Measurements from ENCODE around the gene GATAD2A.
"Not testable (repeated sequence)": the region's sequence is repeated elsewhere in the genome, so short reads cannot be mapped to it uniquely, and the experiment has no call there.

Gene GATAD2A, protein sequence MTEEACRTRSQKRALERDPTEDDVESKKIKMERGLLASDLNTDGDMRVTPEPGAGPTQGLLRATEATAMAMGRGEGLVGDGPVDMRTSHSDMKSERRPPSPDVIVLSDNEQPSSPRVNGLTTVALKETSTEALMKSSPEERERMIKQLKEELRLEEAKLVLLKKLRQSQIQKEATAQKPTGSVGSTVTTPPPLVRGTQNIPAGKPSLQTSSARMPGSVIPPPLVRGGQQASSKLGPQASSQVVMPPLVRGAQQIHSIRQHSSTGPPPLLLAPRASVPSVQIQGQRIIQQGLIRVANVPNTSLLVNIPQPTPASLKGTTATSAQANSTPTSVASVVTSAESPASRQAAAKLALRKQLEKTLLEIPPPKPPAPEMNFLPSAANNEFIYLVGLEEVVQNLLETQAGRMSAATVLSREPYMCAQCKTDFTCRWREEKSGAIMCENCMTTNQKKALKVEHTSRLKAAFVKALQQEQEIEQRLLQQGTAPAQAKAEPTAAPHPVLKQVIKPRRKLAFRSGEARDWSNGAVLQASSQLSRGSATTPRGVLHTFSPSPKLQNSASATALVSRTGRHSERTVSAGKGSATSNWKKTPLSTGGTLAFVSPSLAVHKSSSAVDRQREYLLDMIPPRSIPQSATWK

DNA sequence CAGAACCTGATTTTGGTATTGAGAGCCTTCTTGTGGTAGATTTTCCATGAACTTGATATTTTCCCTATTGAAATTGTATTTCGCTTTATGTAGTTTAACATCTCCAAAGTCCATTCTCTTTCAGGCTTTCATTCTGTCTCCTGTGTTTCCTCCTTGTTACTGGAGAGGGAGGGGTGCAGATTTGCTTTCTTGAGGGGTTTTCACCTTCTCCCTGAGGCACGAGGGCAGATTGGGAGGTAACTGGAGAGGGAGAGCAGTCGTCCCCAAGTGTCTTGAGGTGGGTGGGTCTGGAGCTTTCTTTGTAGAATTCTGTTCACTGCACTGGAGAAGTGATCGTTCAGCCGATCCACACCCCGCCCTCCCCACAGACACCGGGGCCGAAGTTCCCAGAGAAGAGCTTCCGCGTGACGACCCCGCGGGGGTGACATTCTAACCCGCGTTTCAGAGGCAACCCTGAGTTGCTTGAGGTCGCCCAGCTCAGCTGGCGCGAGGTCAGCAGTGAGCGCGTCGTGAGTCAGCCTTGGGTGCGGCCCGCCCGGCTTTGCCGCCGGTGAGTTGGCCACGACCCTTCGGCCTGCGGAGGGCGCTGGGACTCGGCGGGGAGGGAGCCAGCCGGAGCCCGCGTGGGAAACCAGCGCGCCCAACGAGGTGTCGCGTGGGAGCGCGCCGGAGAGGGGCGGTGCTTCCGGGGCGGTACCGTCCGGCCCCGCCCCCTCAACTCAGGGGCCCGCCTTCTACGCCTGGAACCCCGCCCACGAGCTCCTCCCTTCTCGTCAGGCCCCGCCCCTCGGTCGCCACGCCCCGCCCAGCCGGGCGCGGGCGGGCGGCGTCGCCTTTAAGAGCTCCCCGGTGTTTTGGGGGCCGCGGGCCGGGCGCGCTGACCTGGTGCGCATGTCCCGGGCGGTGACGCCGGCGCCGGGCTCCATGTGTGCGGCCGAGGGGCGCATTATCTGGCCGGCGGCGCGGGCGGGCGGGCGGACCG, at the start of gene GATAD2A:
GATAD2A (plus strand) TSS at position 797 of the 982 bp plus-strand sequence. CDS start 59,671 bp downstream, outside the sequence.
- FAIRE-seq (no peak), DNase-seq (ENCODE audit: low spot score) (peak; percentile 81)

DNA sequence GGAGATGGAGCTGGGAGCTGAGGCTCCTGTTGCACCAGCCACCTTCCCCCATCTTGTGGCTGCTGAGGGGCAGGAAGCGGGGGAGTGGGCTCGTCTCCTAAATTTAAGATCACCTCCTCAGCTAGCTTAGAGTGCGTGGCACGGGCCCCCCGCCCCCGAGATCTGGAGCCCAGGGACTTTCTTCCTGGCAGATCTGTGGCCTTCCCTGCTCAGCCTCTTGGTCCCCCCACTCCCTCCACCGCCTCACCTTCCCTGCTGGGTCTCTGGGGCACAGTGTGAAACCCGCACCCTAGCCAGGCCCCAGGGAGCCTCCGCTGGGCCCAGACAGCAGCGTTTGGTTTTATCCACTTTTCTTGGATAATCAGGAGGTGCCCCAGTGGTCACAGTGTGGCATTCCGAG, 49.0 kb upstream of the GATAD2A start:
- no peak for FAIRE-seq

DNA sequence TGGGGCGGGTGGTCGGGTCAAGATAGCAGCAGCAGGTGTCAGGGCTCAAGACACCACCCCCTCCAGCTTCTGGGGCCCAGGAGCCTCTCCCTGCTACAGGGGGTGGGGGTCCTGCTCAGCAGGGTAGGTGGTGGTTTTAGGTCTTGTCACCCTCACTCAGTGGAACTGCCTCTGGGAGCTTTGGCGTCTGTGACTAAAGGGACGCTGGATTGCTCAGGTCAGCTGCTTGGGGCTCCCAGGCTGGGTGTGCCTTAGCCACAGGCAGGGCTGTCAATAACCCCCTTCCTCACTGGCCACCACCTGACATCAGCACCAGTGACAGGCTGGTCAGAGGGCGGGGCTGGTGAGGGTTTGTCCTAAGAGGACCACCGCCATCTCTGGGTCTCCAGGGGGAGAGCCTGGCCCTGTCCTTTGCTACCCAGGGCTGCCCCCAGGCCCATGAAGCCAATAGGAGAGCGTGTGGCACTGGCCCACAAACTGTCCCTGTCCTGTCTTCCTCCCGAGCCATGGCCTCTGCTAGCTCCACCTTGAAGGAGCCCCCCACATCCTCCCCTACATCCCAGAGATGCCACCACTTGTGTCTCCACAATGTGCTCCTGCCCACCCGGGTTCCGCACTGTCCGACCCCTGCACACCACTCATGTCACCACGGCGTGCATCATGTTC, 48.4 kb upstream of the GATAD2A start:
- no peak for FAIRE-seq

More for the DNA sequence above, 49.0 kb upstream of the GATAD2A start:
- DNase-seq (ENCODE audit: low spot score) = no peak

DNA sequence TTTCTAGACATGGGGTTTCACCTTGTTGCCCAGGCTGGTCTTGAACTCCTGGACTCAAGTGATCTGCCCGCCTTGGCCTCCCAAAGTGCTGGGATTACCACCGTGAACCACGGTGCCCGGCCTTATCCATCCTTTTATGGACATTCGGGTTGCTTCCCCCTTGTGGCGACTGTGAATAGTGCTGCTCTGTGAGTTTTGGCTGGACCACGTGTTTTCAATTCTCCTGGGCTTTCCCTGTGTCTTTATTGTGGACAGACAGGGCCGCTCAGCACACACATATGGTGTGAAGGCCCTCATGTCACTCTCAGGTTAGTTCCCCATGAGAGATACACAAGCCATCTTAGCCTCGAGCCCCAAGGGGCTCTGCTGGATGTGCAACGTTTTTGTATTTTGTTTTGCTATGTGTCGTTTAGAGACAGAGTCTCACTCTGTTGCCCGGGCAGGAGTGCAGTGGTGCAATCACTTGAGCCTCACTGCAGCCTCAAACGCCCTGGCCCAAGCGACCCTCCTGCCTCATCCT, 44.3 kb upstream of the GATAD2A start:
- no peak for FAIRE-seq
- peak; percentile 56 for DNase-seq (ENCODE audit: low spot score)

More for the DNA sequence above, 48.4 kb upstream of the GATAD2A start:
- DNase-seq (ENCODE audit: low spot score) = no peak

DNA sequence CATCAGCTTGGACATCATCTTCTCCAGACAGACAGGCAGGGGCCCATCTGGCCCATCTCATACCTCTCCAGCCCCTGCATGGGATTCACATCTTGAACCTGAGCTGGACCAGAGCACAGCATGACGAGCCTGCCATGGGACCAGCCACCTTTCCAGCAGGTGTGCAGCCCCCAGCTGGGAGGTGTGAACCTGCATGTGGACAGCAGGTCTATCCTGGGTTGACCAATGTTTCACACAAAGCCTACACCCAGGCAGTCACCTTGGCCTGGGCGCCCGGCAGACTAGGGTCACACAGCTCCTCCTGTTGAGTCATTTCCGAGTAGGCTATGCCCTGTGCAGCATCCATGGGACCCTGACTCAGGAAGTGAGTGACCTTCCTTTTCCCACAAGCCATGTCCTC, 43.4 kb upstream of the GATAD2A start:
- DNase-seq (ENCODE audit: low spot score) (no peak), FAIRE-seq (no peak)

DNA sequence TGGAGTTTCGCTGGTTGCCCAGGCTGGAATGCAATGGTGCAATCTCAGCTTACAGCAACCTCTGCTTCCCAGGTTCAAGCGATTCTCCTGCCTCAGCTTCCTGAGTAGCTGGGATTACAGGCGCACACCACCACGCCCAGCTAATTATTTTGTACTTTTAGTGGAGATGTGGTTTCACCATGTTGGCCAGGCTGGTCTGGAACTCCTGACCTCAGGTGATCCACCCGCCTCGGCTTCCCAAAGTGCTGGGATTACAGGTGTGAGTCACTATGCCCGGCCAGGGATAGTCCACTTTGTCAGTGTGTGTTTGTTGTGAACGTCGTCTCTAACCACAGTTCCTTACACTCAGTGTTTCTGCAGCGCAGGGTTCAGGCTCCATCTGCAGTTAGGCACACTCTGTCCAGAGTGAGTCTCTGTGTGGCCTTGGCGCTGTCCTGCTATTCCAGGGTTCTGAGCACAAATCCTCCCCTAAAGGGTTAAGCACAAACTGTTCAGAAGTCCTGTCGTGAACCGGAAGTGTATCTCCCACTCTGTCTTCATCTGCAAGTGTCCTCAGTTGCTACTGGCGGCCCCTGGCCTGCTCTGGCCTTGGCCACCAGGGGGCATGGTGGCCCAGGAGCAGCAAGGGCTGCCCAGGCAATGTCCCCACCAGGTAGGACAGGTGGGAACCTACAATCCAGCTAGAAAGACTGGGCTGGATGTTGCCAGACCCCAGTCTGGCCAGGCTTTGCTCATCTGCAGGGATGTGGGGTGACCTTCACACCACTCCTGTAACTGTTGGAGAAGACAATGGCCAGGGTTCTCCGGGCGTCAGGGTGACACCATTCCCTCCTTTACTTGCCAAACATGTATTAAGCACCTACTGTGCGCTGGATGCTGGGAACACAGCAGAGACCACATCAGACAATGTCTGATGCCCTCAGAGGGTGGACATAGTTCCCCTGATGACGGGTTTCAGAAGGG, 38.8 kb upstream of the GATAD2A start:
- FAIRE-seq = peak; percentile 50

DNA sequence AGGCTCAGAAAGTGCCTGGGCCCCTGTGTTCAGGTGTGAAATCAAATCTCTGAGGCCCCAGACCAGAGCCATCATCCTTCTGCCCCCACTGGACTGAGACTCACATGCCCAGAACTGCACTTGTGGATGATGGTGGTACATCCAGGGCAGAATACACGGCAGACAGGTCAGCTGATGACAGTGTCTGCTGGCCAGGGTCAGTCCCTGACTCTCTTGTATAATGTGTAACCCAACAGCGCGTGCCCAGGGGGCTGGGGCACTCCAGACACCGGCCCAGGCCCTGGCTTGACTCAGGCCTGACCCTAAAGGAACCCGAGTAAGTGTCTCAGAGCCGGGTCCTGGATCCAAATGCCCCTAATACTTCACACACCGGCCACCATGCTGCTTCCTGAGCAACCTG, 37.4 kb upstream of the GATAD2A start:
- FAIRE-seq (no peak), DNase-seq (ENCODE audit: low spot score) (no peak)

More for the DNA sequence above, 38.8 kb upstream of the GATAD2A start:
- peak; percentile 89 for DNase-seq (ENCODE audit: low spot score)

DNA sequence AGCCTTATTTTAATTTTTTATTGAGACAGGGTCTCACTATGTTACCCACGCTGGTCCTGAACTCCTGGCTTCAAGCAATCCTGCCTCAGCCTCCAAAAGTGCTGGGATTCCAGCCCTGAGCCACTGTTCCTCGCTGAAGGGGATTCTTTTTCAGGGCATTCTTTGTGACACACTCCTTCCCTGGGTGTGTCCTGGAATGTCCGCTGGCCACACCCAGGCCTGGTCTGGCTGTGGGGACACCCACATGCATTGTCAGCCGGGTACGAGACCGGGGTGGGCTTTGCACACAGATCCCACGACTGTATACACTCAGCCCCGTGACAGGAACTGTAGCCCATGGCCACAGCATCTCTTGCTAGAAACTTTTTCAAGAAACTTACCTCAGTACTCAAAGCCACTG, 34.4 kb upstream of the GATAD2A start:
- no peak for DNase-seq (ENCODE audit: low spot score)
- no peak for FAIRE-seq

DNA sequence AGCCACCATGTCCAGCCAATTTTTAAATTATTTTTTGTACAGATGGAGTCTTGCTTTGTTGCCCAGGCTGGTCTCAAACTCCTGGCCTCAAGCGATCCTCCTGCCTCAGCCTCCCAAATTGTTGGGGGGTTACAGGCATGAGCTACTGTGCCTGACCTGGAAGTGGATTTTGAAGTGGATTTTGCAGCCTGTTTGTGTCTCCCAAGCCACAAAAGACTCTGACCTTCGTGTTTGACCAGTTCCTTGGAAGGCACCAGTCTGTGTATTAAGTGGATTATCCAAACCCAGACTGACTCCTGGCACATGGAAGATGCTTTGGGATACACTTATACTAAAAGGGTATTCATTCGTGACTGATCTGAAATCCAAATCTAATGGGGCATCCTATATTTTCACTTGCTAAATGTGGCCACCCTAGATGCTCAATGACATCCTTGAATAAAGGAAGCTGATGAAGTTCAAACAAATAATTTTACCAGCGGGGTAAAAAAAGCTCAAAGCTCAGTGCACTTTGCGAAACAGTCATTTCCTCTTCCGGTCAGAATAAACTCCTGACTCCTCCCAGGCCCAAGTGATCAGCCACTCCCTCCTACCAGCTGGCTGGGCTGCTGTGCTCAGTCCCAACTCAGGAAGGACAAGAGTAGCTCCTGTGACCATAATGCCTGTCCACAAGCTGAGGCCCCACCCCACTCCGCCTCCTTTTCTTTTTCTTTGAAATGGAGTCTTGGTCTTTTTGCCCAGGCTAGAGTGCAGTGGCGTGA, 32.6 kb upstream of the GATAD2A start:
- FAIRE-seq (no peak), DNase-seq (ENCODE audit: low spot score) (no peak)

DNA sequence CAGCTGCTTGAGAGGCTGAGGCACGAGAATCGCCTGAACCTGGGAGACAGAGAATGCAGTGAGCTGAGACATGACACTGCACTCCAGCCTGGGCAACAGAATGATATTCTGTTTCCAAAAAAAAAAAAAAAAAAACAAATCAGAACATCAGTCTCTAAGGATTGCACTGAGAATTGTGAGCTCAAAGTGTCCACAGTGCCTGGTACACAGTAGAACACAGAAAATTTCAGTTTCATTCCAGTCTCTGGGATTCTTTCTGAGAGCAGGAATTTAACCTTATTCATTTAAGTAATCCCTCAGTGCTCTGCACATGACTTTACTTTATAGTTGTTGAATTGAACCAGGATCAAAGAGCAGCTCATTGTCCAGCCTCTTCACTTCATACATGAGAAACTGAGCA, 25.9 kb upstream of the GATAD2A start:
- FAIRE-seq = no peak
- DNase-seq (ENCODE audit: low spot score) = no peak

DNA sequence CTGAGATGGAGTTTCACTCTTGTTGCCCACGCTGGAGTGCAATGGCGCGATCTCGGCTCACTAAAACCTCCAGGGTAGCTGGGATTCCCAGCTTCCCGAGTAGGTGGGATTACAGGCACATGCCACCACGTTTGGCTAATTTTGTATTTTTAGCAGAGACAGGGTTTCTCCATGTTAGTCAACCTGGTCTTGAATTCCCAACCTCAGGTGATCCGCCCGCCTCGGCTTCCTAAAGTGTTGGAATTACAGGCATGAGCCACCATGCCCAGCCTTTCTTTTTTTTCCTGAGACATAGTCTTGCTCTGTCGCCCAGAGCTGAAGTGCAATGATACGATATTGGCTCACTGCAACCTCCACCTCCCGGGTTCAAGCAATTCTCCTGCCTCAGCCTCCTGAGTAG, 25.2 kb upstream of the GATAD2A start:
- DNase-seq (ENCODE audit: low spot score); FAIRE-seq: not testable (repeated sequence)

DNA sequence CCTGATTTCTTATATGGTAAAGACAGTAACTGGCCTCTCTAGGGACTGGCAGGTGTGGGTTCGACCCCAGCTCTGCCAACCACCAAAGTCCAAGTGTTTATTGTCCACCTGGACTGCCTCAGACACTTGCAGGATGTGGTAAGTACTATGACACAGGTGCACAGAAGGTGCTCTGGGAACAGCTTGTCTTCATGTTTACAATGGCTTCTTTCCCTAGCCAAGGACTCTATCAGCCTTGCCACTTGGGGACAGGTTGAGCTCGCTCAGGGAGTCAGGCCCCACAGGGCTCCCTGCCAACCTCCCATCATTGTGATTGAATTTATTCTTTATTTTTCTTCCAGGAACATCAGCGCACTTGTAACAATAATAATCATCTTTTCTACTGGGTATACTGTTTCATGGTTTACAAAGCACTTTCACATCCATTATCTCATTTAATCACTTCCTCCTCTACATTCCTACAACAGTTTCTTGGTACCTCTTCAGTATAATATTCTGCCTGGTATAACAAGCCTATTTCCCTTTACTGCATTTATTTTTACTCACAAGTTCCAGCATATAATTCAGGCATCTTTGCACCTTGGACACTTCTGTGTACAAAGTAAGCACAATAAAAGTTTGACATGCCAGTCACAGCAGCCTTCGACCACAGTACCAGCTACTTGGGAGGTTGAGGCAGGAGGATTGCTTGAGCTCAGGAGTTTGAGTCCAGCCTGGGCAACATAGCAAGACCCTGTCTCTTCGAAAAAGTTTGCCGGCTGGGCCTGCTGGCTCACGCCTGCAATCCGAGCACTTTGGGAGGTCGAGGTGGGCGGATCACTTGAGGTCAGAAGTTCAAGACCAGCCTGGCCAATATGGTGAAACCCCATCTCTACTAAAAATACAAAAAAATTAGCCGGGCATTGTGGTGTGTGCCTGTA, 24.2 kb upstream of the GATAD2A start:
- DNase-seq (ENCODE audit: low spot score) = no peak
- FAIRE-seq = no peak

DNA sequence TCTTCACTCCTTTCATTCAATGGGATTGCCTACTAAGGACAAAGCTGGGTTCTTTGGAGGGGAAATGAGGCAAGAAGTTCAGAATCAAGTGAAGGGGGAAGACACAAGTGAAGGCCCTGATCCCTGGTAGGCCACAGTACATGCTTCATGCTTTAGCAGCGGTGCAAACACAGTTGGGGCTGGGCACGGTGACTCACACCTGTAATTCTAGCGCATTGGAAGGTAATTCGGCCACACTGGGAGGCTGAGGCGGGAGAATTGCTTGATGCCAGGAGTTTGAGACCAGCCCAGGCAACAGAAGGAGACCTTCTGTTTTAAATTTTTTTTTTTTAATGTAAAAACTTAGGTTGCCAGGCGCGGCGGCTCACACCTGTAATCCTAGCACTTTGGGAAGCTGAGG, 23.4 kb upstream of the GATAD2A start:
- FAIRE-seq = no peak
- DNase-seq (ENCODE audit: low spot score) = no peak

DNA sequence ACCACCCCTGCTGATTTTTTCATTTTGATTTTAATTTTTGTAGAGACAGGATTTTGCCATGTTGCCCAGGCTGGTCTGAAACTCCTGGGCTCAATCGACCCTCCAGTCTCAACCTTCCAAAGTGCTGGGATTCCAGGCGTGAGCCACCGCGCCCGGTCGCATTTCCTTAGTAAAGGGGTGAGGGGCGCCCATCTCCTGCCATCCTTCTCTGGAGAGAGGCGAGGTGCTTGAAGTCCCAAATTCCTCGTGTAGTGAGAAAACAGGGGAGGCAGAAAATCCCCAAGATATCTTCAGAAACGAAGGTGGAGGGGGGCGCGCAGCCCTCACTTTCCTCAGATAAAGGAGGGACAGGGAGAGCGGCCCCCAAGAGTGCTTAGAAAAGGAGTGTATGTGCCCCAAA, 21.0 kb upstream of the GATAD2A start:
- FAIRE-seq (no peak), DNase-seq (ENCODE audit: low spot score) (no peak)

DNA sequence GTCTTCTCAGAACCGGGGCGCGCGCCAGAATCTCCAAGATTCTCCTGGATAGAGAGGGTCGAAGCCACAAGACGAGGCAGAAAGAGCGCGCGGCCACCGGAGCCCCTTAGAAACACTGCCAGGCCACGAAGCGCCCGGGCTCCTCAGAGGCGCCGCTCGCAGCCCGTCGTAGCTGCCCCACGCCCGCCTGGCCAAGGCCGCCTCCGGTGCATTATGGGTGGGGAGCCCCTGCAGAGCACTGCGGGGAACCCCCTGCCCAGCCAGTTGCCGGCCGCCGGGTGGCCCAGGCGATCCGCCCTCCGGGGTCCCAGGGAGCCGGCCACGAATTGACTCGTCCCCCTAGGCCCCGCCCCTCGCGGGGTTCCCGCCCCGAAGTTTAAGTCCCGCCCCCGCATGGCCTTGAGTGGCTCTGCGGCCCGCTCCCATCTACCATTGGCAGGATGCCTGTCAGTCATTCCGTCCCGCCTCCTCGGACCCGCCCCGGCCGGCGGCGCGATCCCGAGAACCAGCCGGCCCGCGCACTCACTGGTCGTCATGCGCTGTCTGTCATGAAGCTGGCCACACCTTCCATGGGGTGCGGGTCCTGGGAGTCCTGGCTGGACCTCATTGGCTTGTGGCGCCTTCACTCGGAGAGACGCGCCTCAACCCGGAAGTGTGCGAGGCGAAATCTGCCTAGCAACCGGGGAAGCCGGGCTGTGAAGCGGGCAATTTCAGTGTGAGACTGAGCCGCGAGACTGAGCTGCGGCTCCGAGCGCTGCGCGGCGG, 20.2 kb upstream of the GATAD2A start:
- DNase-seq (ENCODE audit: low spot score) (peak; percentile 97), FAIRE-seq (peak; percentile 79)

DNA sequence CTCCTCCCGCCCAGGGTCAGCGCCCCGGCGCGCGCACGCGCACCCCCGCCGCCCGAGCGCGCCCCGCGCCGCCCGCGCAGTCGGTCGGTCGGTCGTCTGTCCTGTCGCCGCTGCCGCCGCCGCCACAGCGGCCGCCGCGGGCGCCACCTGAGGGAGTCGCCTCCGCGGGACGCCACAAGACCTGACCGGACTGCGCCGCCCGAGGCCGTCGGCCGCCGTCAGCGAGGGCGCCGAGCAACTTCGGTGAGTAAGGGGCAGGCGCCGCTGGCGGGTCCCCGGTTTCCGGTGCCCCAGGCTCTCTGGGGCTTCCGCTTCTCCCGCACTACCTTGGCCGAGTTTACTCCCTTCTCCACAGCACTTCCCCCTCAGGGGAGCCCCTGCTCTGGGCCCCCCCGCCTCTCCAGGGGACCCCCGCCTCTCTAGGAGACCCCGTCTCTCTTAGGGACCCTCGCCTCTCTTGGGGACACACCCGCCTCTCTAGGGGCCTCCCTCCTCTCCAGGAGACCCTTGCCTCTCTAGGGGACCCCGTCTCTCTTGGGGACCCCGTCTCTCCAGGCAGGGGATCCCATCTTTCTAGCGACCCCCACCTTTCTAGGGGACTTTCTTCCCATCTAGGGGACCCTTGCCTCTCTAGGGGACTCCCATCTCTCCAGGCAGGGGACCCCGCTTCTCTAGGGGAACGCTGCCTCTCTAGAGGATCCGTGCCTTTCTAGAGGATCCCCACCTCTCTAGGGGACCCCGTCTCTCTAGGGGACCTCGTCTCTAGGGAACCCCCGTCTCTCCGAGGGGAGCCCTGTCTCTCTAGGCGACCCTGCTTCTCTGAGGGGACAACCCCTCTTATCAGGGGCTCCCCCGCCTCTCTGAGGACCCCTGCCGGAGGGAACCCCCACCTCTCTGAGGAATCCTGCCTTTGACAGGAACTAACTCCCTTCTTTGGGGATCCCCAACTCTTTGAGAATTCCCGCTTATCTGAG, 19.3 kb upstream of the GATAD2A start:
- no peak for DNase-seq (ENCODE audit: low spot score)
- no peak for FAIRE-seq
